Measurements from ENCODE around the gene PROCA1.
A peak's percentile ranks its signal among the peaks of the same experiment; 100 is the strongest.
"Not testable (repeated sequence)": the region's sequence is repeated elsewhere in the genome, so short reads cannot be mapped to it uniquely, and the experiment has no call there.

Gene PROCA1

GRCh38 chr17:28725660-28726225 is 14.1 kb upstream of the PROCA1 start:
- peak; percentile 90 for DNase-seq

GRCh38 chr17:28725166-28725659 is 13.5 kb upstream of the PROCA1 start:
- DNase-seq = peak; percentile 87

- peak; percentile 68 for DNase-seq
Measured at GRCh38 chr17:28724500-28725165, 12.9 kb upstream of the PROCA1 start.

DNA sequence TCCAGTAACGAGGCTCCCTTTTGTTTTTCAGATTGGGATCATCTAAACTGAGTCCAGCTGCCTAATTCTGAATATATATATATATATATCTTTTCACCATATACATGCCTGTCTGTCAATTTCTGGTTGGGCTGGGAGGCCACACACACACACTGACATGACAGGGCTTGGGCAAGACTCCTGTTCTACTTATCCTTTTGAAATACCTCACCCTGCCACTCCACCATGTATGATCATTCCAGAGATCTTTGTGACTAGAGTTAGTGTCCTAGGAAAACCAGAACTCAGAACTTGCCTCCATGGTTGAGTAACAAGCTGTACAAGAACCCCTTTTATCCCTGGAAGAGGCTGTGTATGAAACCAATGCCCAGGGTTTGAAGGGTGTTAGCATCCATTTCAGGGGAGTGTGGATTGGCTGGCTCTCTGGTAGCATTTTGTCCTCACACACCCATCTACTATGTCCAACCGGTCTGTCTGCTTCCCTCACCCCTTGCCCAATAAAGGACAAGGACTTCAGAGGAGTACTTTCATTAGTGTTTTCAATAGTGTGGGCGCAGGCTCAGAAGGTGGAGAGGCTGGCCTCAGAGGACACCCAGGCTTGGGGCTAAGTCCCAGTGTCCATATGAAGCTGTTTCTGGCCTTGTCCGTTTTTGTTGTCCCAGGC is 12.3 kb upstream of the PROCA1 start:
- not testable (repeated sequence) for DNase-seq

DNA sequence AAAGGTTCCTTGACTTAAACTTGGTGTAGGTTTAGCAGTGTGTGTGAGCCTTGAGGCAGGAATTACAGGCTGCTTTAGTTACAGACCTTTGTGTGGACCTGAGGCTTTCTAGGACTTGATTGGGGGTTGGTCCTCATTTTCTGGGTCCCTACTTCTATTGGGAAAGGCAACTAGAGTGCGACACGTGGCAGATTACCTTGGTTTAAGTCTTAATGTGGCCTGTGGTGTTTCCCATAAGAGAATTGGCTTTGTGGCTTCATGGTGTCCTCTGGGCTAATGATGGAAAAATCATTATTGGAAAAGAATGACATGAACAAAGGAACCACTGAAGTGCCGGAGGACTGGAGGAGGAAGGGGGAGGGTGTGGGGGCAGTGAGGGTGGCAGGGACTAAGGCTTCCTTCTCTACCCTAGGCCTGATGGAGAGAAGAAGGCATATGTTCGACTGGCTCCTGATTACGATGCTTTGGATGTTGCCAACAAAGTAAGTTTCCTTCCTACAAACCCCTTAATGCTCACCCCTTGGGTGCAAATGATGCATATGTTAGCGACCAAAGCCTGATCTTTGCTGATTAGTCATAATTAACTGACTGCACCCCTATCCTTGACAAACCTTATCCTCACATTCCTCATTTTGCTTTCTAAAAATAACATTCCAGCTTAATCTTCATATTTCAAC is 11.6 kb upstream of the PROCA1 start:
- no peak for DNase-seq

- no peak for DNase-seq
Measured at GRCh38 chr17:28722417-28723158, 10.9 kb upstream of the PROCA1 start.

DNA sequence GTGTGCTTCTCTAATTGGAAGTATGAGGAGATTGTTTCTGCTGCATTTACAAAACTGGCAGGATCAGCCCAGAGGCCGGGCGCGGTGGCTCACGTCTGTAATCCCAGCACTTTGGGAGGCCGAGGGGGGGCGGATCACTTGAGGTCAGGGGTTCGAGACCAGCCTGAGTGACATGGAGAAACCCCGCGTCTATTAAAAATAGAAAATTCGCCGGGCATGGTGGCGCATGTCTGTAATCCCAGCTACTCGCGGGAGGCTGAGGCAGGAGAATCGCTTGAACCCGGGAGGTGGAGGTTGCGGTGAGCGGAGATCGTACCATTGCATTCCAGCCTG is 9.3 kb upstream of the PROCA1 start:
- not testable (repeated sequence) for DNase-seq

DNA sequence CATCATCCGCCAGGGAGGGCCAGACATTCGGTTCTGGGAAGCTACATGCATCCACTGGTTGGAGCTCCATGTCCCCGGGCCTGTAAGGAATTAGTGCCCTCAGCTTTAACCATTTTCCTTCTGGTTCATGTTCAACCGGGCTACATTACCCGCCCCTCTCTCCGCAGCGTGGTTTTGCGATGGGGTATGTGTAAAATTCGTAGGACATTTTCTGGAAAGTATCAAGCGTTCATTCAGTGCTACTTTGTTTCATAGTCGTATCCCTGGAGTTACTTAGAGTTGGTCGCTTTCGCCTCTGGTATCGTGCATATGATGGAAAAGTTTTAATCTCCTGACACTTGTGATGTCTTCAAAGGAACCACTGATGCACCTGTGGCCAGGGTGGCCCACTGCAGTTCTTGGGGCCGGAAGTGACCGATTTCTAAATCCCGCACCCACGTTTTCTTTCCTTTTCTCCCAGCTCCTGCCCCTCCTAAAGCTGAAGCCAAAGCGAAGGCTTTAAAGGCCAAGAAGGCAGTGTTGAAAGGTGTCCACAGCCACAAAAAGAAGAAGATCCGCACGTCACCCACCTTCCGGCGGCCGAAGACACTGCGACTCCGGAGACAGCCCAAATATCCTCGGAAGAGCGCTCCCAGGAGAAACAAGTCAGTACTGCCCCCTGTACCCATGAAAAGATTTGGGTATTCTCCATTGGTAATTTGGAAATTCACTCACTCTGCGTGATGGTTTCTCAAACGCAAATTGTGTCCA is 8.7 kb upstream of the PROCA1 start:
- DNase-seq = peak; percentile 55

GRCh38 chr17:28719021-28719433 is 7.3 kb upstream of the PROCA1 start:
- no peak for DNase-seq

DNA sequence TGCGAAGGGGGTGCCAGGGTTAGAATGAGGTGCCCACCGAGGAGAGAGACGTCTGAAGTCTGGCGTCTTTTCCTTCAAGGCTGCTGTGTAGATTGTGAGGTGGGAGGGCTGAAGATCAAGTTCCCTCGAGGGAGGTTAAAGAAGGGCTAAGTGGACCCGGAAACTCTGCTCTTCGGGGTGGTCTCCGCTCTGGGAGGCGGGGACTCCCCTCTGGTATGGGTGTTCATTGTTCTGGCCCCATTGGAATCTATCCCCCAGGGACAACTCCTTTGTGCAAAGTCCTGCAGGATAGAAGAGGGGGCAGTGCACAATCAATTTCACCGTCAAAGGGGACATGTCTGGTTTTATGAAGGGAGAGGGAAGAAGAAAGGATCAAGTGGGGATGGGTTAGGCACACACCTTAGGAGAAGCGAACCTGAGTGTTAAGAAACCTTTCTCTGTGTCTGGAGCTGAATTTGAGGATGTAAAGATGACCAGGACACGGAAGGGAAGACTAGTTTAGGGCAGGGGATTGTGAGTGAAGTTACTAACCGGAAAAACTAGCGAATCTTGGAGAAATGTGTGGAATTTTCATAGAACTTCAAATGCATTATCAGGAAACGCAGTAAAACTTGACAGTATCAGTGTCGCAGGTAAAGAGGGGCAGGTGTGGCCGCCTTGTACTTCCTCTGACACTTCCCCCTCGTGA is 6.8 kb upstream of the PROCA1 start:
- DNase-seq = no peak

- DNase-seq = no peak
Measured at GRCh38 chr17:28717578-28718332, 6.1 kb upstream of the PROCA1 start, which contains the start of gene RAB34. Gene RAB34 (minus strand): TSS chr17:28717868. CDS start chr17:28717266, 602 bp downstream.

DNA sequence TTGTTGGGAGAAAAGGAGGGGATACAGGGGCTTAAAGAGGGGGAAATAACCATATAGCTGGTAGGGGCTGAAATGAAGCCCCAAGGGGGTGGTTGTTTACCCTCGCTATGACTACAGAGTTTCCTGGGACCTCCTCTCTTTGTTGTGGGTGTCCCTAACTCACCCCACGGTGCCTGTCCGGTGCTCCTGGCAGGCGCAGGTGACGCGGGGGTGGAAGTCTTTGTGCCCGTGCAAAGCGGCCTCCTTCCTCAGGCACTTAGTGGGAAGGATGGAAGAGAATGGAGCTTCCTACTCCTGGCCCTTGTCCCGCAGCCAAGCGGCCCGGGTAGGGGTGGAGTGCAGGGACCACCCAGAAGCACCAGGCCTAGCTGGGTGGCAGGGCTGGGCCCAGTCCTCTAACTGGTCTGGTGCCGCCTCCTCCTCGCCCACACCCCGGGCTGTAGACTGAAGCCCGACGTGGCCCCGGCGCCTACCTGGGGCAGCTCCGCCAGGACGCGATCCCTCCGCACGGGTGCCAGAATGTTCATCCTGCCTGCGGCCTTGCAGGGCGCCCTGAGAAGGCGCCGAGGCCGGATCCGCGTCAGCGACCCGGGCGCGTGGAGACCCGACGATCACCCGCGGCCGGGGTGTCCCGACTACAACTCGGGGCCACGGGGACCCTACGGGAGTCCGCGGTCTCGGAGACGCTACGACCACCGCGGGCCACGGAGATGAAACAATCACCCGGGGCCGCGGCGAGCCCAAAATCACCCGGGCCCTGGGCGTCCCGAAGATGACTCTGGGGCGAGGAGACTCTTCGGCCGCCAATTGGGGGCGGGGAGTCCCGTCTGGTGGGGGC is 5.3 kb upstream of the PROCA1 start:
- DNase-seq = no peak

- DNase-seq = no peak
Measured at GRCh38 chr17:28715217-28715616, 3.5 kb upstream of the PROCA1 start.

DNA sequence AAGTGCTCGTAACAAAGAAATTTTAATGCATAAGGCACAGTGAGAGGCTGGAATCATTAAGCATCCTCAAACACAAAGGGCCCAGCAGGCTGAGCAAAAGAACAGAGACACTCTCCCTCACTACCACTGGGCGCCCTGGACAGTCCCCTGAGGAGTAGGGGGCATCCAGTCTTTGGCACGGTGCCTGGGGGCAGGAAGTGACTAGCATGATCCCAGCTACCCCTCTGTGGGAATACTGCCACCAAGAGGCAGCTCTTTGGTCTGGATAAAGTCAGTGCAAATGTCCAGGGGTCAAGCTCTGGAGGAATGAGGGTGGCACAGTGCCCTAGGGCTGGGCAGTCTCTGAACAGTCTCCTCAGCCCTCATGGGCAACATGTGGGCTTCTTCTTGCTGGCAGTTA is 2.6 kb upstream of the PROCA1 start:
- no peak for DNase-seq

DNA sequence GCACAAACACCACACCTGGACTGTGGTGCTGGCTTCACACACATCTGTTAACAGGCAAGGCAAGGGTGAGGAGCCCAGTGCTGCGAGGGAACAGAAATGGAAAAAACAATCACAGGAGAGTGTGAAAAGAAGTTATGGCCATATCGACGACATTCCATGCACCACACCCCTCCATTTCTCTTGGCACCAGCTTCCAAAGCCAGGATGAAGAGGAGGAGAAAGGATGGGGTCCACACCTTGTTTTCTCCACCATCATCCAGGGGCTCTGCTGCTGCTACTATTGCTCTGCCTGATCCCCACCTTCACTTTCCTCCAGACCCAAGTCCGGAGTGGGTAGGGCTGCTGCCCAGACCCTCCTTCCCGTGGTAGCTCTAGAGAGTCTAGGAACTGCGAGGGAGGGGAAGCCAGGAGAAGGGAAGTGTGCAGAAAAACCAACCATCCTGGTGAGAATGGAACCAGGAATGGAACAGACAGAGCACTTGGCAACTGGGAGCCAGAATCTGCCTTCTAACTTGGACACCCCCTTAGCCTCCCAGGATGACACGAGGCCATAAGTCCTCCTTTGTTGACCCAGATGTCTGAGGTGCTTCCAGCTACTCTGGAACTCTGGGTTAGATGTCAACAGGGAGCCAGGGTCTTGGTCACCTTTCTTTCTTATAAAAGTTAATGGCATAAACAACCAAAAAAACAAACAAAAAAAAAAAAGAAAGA is 1.2 kb upstream of the PROCA1 start:
- DNase-seq = no peak

- peak; percentile 93 for DNase-seq
Measured at GRCh38 chr17:28712032-28712704, 480 bp upstream of the PROCA1 start.

- DNase-seq = peak; percentile 99
Measured at GRCh38 chr17:28710861-28711722, 596 bp downstream of the PROCA1 start.

- no peak for DNase-seq
Measured at GRCh38 chr17:28707339-28707720, 4.4 kb downstream of the PROCA1 start.

Data from OCI-M1 (cell line).